Erythroblast (primary cell): Measurements from ENCODE around the gene RNF34.

ENCODE experiments used
- GATA1 ChIP-seq: IDR thresholded peaks from 2 replicates; pipeline ENCODE4 v1.6.1; 2011; ENCODE audit warnings: low read depth, mild to moderate bottlenecking, control low read depth, low read length, moderate library complexity
- POLR2A ChIP-seq: IDR thresholded peaks from 2 replicates; pipeline ENCODE4 v1.6.1; 2011; ENCODE audit warnings: mild to moderate bottlenecking, low read length

DNA sequence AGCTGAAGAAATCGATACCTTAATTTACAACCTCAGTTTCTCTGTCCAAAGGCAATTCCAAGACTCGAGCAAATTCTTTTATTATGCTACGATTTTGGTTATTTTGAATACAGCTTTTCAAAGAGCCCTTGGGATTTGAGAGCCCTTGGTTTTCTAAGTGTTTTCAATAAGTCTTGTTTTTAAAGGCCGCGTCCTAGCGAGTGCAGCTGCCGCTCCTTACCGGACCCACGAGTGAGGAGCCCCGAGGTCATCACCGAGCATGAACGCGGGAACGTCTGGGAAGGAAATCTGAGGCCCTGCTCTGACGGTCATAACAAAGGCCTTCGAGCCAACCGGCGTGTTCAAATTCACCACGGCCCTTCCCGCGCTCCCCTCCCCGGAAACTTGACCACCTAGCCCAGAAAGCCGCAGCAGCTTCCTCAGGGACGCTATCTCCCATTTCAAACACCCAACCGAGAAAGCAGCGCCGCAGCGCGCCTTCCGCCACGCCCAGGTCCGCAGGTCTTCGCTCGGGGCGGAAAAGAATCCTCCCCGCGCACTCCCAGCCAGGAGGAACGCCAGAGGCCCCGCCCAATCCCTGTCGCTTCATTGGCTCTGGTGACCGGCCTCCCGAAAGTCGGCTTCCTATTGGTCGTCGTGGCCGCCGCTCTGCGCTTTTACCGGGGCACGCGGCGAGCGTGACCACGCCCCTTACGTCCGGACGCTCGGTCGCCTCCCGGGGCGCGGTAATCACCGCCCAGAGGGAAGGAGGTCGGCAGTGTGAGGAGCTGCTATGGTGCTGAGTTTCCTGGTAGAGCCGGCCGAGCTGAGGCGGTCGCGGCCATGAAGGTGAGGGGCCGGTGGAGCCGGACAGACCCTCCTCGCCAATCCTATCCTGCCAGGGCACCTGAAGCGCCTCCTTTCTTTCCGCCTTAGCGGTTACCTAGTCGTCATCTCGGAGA, at the start of gene RNF34:
- TF ChIP-seq POLR2A (peak; percentile 98), GATA1 (no peak)
